ENCODE results near the gene PATJ.
"Not testable (repeated sequence)": the region's sequence is repeated elsewhere in the genome, so short reads cannot be mapped to it uniquely, and the experiment has no call there.

The PATJ gene

GRCh38 chr1:62178372-62178771 is 436.1 kb downstream of the PATJ start:
- no peak for TF ChIP-seq CTCF (IDR thresholded peaks at IDR 0.05)
- Histone ChIP-seq H2AFZ (no peak overlapping the region), H3K36me3 (ENCODE audit: control insufficient read depth, insufficient read depth, low read length) (no peaks in the 10 kb centered on the region)

GRCh38 chr1:62180054-62180453 is 437.8 kb downstream of the PATJ start:
- H3K27ac ChIP-seq; H3K9me3 ChIP-seq (ENCODE audit: control insufficient read depth, low read length); H2AFZ ChIP-seq; H3K79me2 ChIP-seq; H3K4me3 ChIP-seq (ENCODE audit: low read depth, low read length); H3K36me3 ChIP-seq (ENCODE audit: control insufficient read depth, insufficient read depth, low read length); H3K27me3 ChIP-seq (ENCODE audit: control insufficient read depth, insufficient read depth, low read length); H3K4me1 ChIP-seq; H3K4me2 ChIP-seq (ENCODE audit: low read length); H3K9ac ChIP-seq: not testable (repeated sequence)

More at GRCh38 chr1:62178372-62178771, 436.1 kb downstream of the PATJ start:
- Histone ChIP-seq H3K4me2 (ENCODE audit: low read length) (no peak overlapping the region), H3K9ac (no peak overlapping the region), H3K4me1 (no peaks in the 10 kb centered on the region), H3K79me2 (no peaks in the 10 kb centered on the region), H3K9me3 (ENCODE audit: control insufficient read depth, low read length) (no peaks in the 10 kb centered on the region), H3K27ac (no peak overlapping the region), H3K27me3 (ENCODE audit: control insufficient read depth, insufficient read depth, low read length) (no peaks in the 10 kb centered on the region), H3K4me3 (ENCODE audit: low read depth, low read length) (no peak overlapping the region)

GRCh38 chr1:62180639-62181038 is 438.4 kb downstream of the PATJ start:
- H3K27me3 ChIP-seq (ENCODE audit: control insufficient read depth, insufficient read depth, low read length) = no peaks in the 10 kb centered on the region
- no peak overlapping the region for H3K27ac ChIP-seq
- no peak for TF ChIP-seq CTCF (IDR thresholded peaks at IDR 0.05)
- H3K4me2 ChIP-seq (ENCODE audit: low read length) = no peak overlapping the region
- H2AFZ ChIP-seq = no peak overlapping the region
- H3K4me1 ChIP-seq = no peaks in the 10 kb centered on the region
- H3K79me2 ChIP-seq = no peaks in the 10 kb centered on the region
- H3K36me3 ChIP-seq (ENCODE audit: control insufficient read depth, insufficient read depth, low read length) = no peaks in the 10 kb centered on the region
- H3K4me3 ChIP-seq (ENCODE audit: low read depth, low read length) = no peak overlapping the region
- no peaks in the 10 kb centered on the region for H3K9me3 ChIP-seq (ENCODE audit: control insufficient read depth, low read length)
- H3K9ac ChIP-seq = no peak overlapping the region

- H3K9ac ChIP-seq = no peak overlapping the region
- H3K79me2 ChIP-seq = no peaks in the 10 kb centered on the region
- H3K27ac ChIP-seq = no peak overlapping the region
- no peak overlapping the region for H2AFZ ChIP-seq
- no peaks in the 10 kb centered on the region for H3K27me3 ChIP-seq (ENCODE audit: control insufficient read depth, insufficient read depth, low read length)
- no peaks in the 10 kb centered on the region for H3K9me3 ChIP-seq (ENCODE audit: control insufficient read depth, low read length)
- TF ChIP-seq CTCF (IDR thresholded peaks at IDR 0.05) = no peak
- no peak overlapping the region for H3K4me3 ChIP-seq (ENCODE audit: low read depth, low read length)
- H3K4me2 ChIP-seq (ENCODE audit: low read length) = no peak overlapping the region
- H3K4me1 ChIP-seq = no peaks in the 10 kb centered on the region
- H3K36me3 ChIP-seq (ENCODE audit: control insufficient read depth, insufficient read depth, low read length) = no peaks in the 10 kb centered on the region
Measured at GRCh38 chr1:62181532-62181931, 439.3 kb downstream of the PATJ start.

GRCh38 chr1:62182157-62182556 is 439.9 kb downstream of the PATJ start:
- H3K36me3 ChIP-seq (ENCODE audit: control insufficient read depth, insufficient read depth, low read length); H3K27me3 ChIP-seq (ENCODE audit: control insufficient read depth, insufficient read depth, low read length); H3K27ac ChIP-seq; H3K9me3 ChIP-seq (ENCODE audit: control insufficient read depth, low read length); H3K4me2 ChIP-seq (ENCODE audit: low read length); H2AFZ ChIP-seq; H3K79me2 ChIP-seq; H3K4me3 ChIP-seq (ENCODE audit: low read depth, low read length); H3K9ac ChIP-seq; H3K4me1 ChIP-seq: not testable (repeated sequence)

GRCh38 chr1:62183164-62184020 is 441.1 kb downstream of the PATJ start:
- not testable (repeated sequence) for H3K9me3 ChIP-seq (ENCODE audit: control insufficient read depth, low read length); H3K27me3 ChIP-seq (ENCODE audit: control insufficient read depth, insufficient read depth, low read length); H3K79me2 ChIP-seq; H2AFZ ChIP-seq; H3K4me3 ChIP-seq (ENCODE audit: low read depth, low read length); H3K9ac ChIP-seq; H3K4me2 ChIP-seq (ENCODE audit: low read length); H3K4me1 ChIP-seq; H3K27ac ChIP-seq; H3K36me3 ChIP-seq (ENCODE audit: control insufficient read depth, insufficient read depth, low read length)
